NCI-H1048 (cell line): Measurements from ENCODE around the gene CNNM4.

Experiments used
- DNase-seq: peaks from one replicate; lab custom pipeline; 2025; lab: John Stamatoyannopoulos, UW

Gene CNNM4

DNA sequence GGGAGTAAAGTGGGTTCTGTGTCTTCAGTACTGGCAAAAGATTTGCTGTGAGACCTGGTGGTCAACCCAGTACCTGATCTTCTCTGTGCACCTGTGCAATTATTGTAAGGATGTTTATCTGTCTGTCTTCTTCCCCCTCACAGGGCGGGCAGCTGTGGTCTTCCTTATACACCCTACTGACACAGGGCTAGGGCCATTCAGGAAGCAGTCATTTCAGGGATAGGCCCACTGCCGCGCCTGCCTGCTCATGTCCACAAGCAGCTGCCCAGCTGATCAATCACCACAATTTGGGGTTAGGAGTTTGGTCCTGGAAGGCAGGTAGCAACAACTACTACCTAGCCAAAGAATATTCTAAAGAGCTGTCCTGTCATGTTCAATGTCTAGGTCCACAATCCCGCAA lies 1.2 kb upstream of the CNNM4 start:
- DNase-seq: no peak

DNA sequence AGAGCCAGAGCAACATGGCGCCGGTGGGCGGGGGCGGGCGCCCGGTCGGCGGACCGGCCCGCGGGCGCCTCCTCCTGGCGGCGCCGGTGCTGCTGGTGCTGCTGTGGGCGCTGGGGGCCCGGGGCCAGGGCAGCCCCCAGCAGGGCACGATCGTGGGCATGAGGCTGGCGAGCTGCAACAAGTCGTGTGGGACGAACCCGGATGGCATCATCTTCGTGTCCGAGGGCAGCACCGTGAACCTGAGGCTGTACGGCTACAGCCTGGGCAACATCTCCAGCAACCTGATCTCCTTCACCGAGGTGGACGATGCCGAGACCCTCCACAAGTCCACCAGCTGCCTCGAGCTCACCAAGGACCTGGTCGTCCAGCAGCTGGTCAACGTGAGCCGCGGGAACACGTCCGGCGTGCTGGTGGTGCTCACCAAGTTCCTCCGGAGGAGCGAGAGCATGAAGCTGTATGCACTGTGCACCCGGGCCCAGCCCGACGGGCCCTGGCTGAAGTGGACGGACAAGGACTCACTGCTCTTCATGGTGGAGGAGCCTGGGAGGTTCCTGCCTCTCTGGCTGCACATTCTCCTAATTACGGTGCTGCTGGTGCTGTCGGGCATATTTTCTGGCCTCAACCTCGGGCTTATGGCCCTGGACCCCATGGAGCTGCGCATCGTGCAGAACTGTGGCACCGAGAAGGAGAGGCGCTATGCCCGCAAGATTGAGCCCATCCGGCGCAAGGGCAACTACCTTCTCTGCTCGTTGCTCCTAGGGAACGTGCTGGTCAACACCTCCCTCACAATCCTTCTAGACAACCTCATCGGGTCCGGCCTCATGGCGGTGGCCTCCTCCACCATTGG lies 507 bp downstream of the CNNM4 start:
- DNase-seq: no peak

DNA sequence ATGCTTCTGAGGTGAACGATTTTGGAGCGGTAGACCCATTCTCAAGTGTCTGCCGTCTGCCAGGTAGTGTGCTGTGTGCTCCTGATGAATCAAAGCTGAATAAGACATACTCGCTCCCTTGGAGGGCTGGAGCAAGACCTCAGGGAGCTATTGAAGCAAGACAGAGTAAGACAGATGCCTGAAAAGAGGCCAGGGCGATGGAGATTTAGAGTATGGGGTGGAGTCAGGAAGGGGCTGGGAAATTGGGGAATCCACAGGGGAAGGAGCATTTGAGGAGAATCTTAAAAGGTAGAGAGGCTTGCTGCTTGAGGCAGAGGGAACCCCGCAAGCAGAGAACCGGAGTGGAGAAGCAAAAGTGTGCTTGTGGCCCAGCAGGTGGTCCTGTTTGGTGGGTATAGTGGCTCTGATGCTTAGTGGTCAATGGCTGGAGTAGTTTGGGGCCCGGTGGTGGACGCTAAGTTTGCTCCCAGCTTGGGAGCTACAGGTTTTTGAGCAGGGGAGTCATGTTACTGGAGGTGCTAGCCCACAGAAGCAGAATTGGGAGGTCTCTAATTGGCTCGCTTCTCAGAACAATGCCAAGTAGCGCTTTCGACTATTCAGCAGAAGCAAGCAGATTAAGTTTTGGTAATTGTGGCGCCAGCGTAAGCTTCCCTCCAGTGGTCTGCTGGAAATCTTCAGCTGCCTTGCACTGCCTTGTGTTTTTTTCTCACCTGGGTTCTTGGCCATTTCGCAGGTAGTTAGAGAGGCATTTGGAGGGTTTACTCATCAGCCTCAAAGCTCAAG lies 2.0 kb downstream of the CNNM4 start:
- no peak for DNase-seq

DNA sequence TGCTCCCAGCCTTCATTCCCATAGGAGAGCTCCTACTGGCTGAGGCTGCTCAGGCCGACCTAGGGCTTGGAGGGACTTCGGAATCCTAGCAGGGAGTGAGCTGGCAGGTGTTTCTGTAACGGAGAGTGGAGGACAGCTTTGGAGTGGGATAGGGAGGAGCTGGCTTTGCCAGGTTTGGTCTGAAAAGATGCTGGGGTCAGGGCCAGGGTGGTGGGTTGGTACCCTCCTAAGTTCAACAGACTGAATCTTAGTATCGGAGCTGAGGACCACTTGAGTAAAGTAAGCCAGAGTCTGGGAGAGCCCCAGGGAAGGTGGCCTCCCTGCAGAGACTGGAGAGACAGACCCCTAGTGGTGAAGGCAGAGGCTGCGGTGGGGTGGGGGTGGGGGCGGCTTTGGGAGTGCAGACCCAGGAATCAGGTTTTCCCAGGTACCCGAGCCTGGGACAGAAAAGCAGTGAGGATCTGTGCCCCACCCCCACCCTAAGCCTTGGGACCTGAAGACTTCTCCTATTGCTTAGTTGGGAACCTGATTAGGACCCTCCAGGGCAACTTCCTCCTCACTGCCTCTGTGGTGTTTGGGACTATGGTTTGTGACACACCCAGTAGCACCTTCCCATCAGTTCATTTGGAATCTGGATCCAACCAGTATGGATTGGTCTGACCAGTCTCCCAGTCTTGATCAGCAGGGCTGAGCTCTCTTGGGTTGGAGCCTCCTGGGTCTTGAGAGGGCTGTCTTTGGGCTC lies 3.0 kb downstream of the CNNM4 start:
- DNase-seq: no peak

DNA sequence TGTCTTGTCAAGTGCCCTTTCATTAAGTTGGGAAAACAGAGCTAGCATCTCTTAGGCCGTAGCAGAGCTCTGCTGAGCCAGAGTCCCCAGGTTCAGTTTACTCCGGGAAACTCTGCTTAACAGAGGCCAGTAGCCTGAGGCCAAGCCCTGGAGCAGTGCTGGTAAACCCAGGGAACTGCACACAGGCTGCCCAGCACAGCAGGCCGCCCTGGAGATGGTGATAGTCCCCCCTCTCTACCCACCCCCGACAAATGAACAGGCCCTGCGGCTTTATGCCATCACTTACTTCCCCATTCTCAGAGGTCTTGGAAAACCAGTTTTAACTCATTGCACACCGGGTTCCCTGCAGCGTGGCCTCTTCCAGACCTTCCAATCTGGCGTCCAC lies 3.5 kb downstream of the CNNM4 start:
- DNase-seq: no peak

DNA sequence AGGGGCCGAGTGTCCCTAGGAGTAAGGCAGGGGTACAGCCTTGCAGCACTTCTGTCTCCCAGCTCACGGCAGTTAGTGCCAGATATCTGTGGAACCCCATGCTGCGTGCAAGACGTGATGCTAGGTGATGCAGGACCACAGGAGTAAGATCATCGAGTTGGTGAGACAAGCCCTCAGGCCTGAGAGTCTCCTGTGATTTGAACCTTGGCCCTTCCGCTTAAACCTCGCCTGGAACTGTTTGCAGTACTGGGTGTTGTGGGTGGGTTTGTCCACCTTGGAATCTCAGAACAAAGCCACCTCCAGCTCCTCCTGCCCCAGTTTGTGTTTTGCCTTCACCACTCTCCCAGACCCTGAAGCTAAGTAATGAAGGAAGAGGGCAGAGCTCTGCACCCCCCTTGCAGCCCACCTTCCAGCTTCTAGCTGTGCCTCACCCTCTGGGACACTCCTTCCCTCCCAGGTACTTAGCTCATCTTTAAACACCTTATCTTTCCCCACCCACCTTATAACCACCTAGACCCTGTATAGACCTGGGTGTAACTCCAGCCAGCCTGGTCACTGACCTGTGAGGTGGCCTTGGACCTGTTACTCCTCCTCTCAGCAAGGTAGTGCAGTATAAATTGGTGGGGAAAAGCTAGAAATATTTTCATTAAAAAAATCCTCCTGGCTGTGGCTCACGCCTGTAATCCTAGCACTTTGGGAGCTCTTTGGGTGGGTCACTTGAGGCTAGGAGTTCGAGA lies 6.6 kb downstream of the CNNM4 start:
- DNase-seq: no peak

DNA sequence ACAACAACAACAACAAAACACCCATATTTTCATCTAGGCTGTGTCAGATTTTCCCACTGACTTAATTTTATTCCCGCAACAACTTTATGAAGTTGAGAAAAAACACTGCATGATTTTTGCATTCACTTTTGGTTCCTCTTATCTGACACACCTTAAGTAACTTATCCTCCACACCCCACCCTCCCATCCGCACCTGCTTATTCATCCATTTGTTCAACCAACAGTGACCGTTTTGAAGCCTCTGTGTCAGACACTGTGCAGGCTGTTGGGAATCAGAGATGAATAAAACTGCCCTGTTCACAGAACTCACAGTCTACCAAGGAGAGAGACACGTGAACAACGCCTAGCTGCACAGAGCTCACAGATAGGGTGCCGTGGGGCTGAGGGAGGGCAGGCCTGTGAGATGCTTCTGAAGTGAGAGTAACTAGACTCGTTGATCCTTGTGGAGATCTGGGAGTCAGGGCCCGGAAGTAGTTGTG lies 7.4 kb downstream of the CNNM4 start:
- DNase-seq: no peak

DNA sequence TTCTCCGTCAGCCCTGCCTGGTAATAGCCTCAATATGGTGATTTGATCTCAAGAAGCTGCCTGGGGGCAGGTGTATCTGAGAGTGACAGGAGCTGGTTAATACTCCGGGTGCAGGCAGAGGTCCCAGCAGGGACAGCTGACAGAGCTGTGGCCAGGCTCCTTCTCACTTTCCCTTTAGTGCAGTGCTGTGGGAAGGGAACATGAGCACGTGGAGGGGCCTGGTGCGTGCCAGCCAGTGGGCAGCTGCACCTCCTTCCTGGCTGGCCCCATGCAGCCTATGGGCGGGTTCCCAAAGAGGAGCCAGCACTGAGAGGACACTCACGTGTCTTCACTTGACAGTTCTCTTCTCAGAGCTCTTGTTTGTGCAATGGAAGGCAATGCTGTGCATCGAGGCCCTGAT lies 9.1 kb downstream of the CNNM4 start:
- DNase-seq: no peak

DNA sequence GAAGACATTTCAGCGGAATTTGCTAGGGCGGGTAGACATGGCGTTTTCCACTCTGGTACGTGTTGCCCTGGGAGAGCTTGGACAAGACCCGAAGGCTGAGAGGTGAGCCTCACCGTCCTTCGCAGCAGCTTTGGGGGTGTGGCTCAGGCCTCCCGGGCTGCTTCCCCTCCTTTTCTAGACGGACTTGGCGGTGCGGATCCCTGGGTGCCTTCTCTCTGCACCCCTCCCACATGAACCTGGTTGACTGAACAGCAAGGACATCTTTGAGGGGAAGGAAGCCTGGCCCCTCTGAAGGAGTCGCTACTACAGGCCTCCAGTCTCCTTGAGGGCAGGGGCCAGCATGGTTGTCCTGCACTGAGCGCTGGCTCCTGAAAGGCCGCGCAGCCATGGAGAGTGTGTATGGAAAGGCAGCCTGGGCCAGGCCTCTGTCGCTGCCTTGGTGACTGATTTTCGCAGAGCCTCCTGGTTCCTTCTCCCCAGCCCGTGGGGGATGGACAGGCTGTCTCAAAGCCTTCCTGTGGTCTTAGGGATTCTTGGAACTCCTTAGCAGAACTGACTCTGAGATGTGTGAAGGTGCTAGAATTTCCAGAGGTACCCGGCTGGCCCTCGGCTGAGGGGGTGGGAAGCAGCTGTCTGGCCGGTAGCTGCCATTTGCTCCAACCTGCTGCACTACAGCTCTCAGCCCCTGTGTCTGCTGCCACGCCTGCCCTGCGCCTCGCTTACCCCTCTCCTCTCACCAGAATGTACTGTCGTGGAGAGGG lies 9.9 kb downstream of the CNNM4 start:
- DNase-seq: no peak

DNA sequence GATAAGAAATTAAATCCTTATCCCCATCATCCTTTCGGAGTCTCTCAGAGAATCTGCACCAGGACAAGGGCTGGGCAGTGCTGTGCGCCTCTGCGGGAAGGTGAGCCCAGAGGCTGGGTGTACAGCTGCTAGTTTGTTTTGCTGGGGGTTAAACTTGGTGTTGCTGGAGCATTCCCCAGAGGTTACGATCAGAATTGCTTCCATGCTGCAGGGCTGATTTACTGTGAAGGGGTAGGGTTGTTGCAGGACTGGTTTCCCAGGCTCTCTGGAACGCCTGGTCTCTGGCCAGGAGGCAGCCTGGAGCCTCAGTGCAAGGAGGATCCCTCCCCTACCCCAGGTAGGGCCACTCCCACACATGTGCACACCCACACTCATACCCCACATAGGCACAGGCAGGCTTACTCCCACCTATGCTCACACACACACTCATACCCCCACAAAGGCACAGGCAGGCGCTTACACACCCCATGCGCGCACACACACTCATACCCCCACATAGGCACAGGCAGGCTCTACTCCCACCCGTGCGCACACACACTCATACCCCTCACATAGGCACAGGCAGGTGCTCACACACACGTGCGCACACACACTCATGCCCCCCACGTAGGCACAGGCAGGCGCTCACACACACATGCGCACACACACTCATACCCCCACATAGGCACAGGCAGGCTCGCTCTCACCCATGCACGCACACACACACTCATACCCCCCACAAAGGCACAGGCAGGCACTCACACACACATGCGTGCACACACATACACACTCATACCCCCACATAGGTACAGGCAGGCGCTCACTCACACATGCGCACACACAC lies 11.3 kb downstream of the CNNM4 start:
- no peak for DNase-seq

DNA sequence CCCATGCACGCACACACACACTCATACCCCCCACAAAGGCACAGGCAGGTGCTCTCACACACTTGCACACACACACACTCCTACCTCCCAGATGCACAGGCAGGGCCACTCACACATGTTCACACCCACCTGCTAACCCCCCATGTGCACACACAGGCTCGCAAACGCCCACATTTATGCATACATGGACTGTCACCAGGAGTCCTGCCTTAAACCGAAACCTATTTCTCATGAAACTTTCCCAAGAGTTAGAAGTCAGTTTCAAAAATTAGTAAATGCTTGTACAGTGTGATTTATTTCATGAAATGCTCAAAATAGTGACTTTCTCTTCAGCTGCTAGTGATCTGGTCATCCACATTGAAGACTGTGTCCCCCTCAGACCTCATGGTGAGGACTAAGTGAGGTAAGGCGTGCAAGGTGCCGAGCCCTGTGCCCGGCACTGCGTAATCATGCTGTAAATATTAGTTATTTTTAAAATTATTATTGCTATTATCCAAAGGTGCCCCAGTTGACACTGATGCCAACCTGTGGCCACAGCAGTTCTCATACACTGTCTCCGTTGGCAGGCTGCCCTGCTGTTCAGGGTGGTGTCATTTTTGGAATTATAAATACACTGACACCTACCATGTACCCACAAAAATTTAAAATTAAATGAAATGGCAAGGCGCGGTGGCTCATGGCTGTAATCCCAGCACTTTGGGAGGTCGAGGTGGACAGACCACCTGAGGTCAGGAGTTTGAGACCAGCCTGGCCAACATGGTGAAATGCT lies 12.4 kb downstream of the CNNM4 start:
- no peak for DNase-seq

DNA sequence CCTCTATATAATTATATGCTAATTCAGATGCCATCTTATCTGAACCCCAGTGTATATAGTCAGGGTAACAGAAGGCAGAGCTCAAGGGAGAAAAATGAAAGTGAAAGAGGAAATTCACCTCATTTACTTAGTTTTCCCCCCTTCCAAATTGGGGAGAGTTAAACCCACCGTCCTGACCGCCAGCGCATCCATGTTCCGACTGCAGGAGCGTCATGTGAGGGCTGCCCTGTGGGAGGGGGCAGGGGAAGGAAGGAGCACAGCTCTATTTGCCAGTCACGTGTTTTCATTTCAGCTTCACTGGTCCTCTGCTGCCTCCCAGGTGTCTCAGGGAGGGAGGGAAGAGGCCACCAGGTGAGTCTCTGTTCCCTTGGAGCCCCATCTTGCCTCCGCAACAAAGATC lies 13.2 kb downstream of the CNNM4 start:
- no peak for DNase-seq

DNA sequence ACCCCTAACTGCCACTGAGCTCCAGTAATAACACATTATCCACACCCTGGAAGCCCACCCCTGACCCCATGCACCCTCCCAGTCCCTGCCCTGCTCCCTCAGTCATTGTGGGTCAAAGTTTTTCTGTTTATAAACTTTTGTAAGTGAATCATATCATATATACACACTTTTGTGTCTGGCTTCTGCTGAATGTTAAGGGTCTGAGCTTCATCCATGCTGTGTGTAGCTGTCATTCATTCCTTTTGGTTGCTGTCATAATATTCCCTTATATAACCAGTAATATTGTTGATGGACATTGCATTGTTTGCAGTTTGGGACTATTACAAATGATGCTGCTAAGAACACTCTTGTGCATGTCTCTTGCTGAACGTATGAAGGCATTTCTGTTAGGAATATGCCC lies 14.5 kb downstream of the CNNM4 start:
- DNase-seq: no peak

DNA sequence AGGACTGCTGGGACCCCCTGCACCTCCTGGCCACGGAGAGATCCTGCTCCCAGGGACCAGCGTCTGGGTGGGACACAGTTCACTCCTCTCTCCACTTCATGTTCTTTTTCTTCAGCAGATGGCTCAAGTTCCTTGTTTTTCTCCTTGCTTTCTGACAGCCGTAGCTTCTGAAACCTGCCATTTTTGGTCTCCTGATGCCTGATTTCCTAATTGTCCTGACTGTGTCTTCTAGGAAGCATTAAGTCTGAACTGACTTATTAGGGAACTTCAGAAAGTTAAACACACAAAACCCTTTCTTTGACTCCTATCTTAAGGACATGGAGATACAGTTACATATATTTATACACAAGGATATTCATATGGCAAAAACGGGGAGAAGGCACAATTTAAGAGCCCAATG lies 22.7 kb downstream of the CNNM4 start:
- DNase-seq: no peak

DNA sequence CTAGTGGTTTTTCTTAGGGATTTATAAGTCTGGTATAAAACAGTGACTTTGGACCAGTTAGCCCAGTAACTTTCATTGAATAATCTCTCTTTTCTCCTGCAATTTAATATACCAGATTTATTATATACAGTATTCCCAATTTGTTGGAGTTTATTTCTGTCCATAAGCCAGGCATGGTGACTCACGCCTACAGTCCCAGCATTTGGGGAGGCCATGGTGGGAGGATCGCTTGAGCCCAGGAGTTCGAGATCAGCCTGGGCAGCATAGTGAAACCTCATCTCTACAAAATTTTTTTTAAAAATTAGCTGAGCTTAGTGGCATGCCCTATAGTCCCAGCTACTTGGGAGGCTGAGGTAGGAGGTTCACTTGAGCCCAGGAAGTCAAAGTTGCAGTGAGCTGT lies 26.7 kb downstream of the CNNM4 start:
- DNase-seq: no peak

DNA sequence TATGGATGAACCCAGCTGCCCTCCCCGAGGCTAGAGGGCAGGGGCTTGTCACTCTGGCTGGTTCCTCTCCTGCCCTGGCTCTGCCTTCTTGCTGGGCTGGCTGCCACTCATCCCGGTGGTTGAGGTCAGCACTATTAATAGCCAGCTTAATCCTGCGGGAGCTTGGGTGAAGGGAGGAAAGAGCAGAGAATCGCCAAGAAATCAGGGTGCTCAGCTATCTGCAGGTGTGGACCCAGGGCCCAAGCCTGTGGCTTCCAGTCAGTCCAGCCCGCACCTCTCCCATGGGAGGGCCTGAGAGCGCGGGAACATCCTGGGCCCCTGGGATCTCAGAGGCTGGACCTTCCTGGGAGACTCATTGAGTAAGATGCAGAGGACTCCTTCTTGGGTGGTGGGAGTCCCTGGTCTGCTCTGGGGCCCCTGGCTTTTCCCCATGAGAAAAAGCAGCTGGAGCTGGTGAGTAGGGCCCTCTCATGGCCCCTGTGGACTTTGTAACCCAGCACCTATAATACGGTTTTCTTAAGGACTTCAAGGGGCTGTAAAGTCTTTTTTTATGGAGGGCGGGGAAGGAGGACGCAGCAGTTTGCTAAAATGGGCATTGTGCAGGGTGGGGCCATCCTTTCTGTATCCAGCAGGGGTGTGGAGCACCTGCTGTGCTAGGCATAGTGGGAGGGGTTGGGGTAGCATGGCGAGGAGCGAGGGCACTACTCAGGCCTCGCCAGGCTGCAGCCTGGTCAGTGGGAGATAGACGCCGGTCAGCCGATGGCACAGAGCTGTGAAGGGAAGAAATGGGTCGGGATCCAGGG lies 27.9 kb downstream of the CNNM4 start:
- no peak for DNase-seq

DNA sequence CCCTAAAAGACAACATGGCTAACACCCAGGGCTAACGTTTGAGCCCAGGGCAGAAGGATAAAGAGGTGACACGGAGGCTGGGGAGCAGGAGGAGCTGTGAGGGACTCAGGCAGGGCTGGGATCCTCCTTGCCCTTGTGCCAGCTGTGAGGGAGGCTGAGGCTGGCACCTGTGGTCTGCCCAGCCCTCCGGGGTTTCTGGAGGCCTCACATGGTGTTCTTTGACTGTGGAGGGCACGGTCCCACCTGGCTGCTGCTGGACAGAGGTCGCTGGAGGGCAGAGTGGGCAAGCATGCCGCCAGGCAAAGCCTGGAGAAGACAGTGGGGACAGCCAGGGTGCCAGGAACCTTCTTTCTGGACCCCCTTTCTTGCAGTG lies 28.5 kb downstream of the CNNM4 start:
- no peak for DNase-seq
